Iris pigment epithelial cell (primary cell): ENCODE results near the gene DNAJC21.
"Not testable (repeated sequence)": the region's sequence is repeated elsewhere in the genome, so short reads cannot be mapped to it uniquely, and the experiment has no call there.

Experiments used
- DNase-seq: peaks from one replicate; pipeline ENCODE4 v3.0.0-alpha.2; 2011; ENCODE audit warnings: low read depth

DNAJC21 gene

DNA sequence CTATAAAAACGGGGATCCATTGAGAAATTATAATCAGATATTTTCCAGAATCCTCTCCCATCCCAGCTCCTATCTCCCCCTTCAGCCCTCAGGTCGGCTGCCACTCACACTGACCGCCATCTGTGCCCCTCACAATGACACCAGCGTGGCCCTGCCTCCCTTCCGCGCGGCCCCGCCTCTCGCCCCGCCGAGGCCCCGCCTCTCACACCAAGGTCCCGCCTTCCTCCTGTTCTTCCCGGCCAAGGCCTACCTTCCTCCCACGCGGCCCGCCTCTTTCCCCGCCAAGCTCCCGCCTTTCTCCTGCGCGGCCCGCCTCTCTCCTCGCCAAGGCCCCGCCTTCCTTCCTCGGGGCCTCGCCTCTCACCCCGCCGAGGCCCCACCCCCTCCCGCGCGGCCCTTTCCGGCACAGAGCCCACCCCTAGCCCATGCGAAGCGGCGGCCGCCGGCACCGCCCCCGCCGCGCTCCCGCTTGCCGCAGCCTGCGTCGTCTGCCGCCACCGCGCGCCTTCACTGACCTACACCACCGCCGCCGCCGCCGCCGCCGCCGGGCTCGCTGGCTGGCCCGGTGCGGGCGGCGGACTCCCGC, at the start of gene DNAJC21:
DNAJC21 (plus strand) TSS at position 426 of the 586 bp plus-strand sequence. CDS start 261 bp downstream, outside the sequence.
- peak; percentile 98 for DNase-seq

DNA sequence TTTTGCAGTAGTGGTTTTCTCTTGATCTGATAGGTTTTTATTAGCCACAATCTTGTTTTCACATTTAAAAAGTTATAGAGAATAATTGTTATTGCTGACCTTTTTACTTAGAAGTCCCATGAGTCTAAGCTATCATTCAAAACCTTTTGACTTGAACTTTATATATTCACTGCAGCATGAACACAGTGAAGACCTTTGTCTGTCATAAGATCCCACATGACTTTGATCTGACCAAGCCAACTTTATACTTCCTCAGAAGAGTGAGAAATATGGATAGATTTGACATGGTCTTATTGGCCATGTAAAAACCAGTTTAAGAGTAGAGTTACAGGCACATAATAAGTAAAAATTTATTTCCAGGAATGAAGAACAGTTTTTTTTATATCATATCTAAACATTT, 48.1 kb upstream of the DNAJC21 start:
- DNase-seq, result no peak

DNA sequence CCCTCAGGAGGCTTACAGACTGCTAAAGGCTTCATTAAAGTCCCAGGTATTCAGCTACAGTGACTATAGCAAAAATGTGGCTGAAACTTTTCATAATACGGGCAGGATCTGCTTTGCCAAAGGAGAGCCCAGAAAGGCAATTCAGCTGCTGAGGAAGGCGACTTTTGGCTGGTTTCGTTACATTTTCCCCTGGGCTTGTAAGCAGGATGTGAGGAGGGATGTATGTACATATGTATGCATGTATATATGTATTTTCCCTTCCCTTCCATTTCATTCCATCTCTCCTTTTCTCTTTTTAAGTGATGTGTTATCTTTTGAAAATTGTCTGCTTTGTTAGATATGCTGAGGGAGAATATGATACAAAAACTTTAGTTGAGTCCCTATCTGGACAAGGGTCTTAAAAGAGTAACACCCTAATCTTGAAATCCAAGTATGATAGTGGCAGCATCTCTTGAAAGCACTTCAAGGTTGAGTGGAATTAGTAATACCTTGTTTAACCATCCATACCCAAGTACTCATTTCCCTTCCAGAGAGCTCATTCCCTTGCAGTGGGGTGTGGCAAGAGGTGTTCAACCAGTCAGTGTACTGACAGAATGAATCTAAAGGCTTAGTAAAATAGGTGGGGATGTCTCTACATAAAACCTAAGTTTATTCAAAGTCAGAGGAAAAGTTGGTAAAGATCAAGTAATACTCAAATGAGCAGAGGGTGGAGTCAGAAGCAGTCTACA, 42.8 kb upstream of the DNAJC21 start:
- DNase-seq, result no peak

DNA sequence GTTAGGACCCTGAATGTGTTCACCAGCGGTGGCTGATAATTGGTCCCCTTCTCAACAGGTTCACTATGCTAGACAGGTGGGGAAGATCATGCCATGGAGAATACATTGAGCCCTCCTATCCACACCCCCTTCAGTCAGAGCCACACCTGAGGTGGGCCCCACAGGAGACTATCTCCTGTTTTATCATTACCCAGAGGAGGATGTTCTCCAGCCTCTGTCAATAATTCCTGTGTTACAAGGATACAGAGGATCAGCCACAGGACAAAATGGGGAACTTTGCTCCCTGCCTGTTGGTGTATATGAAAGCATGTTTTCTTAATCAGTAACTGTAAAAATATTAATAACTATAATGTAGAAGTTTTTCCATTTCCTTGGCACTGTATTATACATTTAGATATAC, 40.0 kb upstream of the DNAJC21 start:
- DNase-seq, result no peak

DNA sequence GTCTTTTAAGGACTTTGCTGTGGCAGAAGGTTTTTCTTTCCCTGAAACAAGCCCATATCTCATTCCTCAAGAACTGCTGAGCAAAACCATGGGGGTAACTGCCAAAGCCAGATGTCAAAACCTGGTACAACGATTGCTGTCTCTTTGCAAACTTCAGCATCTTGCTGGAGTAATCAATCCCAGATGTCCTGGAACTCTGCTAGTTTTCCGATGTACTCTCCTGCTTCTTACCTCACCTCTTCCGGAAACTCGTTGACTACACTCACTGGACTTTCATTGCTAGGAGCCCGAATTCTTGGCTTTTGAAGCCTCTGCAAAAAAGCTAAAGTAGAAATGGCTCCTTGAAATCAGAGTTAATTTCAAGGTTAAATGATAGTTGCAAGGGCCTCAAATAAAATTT, 37.4 kb upstream of the DNAJC21 start:
- peak; percentile 85 for DNase-seq

DNA sequence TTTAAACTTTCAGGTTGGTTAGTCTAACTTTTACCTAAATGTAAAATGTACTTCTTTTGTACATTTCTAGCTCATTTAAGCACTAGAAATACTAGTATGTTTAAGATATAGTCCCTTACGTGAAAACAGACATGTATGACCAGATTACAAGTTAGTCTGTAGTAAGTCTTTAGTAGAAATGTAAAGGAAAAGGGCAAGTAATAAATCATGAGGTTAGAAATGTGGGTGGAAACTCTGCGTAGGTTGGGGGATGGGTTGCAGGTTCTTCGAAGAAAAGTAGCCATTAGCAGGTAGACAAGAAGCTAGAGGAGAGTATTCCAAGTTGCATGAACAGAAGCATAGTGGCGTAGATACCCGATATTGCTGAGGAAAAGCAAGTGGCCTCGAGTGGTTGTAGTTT, 36.9 kb upstream of the DNAJC21 start:
- DNase-seq, result no peak

DNA sequence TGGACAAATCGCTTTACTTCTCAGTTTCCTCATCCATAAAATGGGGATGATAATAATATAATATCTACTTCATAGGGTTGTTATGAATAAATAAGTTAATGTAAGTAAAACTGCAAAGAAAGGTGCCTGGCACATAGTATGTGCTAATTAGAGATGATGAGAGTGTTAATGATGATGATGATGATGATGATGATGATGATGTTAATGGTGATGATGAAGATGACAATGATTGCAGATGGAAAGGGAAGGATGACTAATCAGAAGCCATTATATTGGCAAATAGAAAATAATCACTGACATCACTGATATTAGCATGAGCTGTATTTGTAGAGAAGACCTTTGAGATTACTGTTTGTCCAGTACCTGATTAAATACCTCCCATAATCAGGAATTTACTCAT, 34.6 kb upstream of the DNAJC21 start:
- no peak for DNase-seq

DNA sequence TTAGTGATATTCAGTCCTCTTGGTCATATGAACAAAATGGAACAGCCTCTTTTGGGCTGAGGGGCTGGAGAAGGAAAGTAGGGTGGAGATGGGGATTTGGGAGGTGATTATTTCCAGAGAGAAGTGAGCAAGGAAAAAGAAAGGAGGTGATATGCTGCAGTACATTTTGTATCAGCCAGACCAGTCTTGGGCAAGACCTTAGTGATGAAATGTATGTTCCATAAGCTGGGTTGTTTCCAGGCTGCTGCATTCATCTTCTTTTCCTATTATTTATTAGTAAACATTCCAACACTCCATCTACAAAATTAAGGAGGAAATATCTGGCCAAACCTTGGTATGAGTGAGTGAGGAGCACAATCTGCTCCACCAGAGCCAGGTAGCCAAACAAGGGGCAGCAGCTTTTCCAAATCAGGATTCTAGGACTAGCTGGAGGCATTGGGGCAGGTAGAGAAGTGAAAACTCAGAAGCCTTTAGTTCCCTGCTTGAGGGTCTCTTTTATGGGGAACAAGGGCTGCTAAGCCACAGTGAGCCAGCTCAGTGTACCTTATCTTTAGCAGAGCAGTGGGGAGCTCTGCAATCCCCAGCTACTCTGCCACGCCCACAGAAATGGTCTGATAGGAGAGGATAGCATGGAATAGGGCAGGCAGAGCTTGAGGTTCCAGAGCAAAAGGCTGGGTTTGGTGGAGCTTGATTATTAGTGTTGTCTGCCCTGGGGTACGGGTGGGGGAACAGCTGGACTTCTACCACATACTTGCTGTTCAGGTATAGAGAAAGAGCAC, 33.5 kb upstream of the DNAJC21 start:
- DNase-seq, result peak; percentile 54

DNA sequence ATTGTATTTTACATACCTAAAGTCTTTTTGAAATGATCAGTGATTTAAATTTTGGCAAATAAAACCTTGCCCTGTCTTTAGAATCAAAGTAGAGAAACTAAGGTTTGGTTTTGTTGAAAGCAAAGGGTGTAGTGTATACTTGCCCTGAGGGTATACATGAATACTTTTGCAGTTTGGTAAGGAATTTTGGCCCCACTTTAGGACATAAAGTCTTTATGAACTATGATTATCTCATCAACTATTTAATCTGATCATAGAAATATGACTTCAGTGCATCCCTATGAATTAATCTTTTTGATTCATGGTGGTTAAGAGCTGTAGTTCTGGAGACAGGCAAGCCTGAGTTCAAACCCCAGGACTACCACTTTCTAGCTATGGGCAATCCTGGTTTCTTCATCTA, 31.7 kb upstream of the DNAJC21 start:
- DNase-seq, result no peak

DNA sequence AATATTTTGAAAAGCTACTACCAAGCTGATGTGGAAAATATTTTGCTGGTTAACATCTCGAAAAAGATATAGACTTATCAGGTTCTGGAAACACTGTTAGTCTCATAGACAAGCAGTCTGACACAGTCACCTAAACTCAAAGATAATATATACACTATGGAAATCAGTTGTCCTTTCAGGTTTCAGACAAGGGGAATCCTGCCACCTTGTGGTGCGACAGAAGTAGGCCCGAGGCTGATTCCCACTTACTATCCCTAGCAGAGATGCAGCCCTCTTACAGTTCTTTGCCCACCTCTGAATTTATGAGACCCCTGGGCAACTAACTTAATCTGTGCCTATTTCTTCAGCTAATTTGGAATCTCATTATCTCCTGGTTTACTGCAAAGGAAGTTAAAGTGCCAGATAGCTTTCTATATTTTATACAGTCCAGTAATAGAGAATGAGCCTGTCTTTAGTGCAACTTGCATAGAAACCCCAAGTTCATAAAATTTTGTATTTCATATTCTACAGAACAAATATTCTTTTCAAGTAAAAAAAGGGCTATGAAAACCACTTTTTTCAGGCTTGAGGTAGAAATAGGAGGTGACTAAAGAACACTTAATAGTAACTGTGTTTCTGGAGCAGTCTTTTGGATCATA, 31.0 kb upstream of the DNAJC21 start:
- peak; percentile 76 for DNase-seq

DNA sequence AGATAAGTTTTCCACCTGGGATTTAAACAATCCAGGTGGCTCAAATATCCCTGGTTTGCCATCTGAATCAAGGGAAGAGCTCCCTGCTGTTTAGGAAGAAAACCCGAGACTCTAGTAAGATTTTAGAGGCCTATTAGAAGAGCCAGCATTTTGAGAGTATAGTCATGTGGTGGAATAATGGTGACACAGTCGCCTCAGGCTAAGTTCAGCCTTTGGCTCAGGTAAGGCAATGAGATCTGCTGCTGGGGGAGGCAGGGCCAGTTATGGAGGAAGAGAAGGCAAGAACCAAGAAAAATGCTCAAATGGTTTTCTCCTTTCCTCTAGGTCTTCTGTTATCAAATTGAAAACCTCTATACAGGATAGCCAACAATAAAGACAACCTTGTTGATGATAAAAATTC, 30.3 kb upstream of the DNAJC21 start:
- no peak for DNase-seq

DNA sequence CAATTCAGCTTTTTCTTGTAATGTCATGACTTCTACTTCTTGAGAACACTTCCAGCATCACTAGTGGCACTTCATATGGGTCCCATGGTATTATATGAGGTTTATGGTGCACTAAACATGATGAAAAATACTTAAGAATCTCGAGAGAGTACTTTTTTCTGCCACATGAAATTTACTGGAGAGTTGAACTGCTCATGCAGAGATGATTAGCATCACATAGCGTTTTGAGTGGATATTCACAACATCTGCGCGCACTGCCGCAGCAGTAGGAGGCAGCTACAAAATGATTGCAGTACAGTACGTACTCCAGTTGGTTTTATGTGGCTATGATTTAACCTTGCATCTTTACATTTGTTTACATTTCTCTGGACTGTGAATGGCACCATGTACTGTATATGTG, 28.7 kb upstream of the DNAJC21 start:
- no peak for DNase-seq

DNA sequence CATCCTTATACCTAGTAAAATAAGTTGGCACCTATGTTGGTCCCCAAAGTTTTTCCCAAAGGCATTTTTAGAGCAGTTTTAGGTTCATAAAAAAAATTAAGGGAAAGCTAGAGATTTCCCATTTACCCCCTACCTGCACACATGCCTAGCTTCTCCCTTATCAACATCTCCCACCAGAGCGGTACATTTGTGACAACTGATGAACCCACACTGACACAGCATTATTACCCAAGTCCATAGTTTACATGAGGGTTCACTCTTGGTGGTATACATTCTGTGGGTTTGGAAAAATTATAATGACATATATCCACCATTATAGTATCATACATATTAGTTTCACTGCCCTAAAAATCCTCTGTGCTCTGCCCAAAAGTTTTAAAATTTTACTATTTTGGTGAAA, 26.1 kb upstream of the DNAJC21 start:
- DNase-seq, result no peak

DNA sequence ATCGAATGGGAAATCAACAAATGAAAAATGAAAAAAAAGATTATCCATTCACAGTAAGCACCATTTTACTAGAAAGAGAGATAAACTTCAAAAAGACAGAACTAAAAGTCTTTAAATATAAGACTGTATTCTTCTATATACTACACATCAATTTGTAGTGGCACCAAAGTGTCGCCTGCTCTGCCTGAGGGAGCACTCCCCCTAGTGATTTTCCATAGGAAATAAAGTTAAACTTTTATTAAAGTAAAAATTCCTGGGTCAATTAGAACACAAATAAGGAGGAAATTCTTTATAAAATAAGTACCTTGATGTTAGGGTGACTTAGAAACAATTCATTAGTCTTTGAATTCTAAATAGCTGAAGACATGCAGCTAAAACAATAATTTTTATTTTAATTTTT, 23.8 kb upstream of the DNAJC21 start:
- DNase-seq, result no peak

DNA sequence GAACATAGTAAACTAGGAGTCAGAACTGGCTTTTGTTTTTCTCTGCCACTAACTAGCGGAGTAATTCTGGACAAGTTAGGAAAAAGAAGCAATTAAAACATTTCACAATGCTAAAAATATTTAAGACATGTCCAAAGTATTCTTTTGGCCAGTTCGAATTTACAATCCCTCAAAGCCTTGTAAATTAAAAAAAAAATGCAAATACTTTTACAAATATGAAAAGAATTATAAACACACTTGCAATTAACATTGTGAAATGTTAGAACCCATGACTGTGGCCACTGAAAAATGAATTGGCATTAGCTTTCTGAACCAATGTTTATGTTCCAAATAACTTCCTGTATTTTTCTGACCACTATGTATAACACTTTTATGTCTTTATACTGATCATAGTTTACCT, 16.3 kb upstream of the DNAJC21 start:
- DNase-seq, result peak; percentile 85

DNA sequence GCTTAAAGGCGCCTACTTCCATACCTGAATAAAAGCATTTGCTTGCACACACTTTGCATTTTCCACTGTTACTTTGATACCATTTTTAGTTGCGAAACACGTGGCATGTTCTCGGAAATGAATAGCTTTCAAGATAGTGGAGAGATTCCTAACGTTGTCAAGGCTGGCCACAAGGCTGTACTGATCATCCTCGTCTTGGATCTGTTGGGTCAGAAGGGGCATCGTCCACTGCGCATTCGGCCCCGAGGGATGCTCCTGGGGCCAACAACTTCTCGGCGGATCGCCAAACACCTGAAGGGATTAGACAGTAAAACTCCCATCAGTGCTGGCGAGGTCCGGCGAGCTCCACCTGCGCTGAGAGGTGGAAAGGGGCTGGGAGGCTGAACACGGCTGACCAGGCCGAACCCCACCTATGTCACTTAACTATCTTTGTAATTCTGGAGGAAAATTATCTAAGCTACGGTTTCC, 14.7 kb upstream of the DNAJC21 start:
- peak; percentile 76 for DNase-seq

DNA sequence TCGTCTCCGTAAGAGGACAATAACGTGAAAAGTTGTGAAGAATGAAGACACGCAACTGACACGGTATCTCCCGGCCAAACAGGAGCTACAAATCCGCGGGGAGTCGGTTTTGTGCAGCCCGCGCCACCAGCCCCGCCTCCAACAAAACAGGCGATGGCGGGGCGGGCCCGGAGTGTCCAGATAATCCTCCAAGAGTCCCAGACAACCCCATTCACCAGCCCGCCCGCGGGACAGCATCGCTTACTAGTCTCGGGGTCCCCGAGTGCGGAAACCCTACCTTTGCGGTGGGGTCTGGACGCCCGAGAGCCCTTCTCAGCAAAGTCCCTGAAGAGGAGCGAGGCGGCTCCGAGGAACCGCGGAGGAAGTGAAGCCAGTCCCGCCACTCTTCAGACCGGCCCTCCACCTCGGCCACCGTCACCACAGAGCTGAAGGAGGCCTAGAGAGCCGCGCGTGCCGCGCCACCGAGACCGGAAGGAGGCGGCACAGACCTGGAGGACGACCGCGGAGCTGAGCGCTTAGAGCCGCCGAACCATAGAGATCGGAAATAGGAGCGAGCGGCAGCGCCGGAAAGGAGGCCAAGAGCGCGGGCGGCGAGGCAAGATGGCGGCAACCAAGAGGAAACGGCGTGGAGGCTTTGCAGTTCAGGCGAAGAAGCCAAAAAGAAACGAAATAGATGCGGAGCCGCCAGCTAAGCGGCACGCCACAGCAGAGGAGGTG, 14.1 kb upstream of the DNAJC21 start, which contains the start of the genes BRIX1 and RAD1:
BRIX1 (plus strand) TSS at position 573 of the 717 bp plus-strand sequence; CDS start at position 601, 28 bp downstream.
RAD1 (minus strand) TSS at position 366 of the 717 bp plus-strand sequence. CDS start 612 bp downstream, outside the sequence.
- DNase-seq, result peak; percentile 98

DNA sequence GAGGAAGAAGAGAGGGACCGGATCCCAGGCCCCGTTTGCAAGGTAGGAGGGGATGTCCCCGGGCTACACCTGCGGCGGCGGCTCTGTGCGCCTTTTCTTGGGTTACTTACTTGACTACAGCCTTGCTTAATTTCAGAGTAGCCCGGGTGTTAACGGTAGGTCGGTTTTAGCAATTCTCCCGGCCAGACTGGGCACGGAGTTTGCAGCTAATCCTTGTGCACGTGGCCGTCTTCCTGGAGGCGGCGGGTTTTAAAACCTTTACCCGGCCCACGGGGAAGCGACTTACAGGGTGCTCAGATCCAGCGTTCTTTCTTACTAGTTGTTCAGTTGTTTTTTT, 13.5 kb upstream of the DNAJC21 start:
- DNase-seq, result peak; percentile 12

DNA sequence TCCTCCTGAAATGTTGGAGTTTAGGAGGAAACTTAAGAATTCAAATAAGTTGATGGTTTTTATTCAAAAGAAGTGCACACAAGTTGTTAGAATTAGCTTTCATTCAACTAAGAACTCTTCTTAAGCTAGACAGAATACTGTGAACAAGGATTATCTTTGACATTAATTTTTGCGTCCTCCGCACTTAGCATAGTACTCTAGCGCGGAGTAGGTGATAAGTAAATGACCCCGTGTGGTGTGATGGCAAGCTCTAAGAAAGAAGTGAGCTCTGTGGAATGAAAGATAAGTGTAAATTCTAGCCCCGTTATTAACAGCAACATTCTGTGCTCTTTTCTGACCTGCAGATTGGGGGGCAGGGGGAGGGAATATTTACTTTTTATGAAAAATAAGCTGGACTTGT, 12.8 kb upstream of the DNAJC21 start:
- no peak for DNase-seq

DNA sequence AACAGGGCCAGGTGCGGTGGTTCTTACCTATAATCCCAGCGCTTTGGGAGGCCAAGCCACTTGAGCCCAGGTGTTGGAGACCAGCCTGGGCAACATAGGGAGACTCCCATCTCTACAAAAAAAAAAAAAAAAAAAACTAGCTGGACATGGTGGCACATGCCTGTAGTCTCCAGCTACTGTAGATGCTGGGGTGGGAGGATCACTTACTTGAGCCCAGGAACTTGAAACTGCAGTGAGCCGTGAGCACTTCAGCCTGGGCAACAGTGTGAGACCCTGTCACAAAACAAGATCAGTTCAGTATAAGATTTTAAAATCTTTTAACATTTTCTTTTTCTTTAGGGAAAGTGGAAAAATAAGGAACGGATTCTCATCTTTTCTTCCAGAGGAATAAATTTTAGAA, 11.3 kb upstream of the DNAJC21 start:
- no peak for DNase-seq

DNA sequence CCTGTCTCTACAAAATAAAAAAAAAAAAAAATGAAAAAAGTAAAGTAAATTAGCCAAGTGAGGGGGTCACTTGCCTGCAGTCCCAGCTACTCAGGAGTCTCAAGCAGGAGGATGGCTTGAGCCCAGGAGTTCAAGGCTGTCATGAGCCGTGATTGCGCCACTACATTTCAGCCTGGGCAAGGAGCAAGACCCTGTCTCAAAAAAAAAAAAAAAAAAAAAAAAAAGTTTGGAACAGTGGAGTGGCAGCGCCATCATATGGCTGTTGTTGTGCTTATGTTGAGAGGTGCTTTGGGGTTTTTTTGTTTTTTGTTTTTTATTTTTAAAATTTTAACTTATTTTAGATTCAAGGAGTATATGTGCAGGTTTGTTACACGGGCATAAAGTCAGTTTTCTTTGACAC, 10.3 kb upstream of the DNAJC21 start:
- no peak for DNase-seq

DNA sequence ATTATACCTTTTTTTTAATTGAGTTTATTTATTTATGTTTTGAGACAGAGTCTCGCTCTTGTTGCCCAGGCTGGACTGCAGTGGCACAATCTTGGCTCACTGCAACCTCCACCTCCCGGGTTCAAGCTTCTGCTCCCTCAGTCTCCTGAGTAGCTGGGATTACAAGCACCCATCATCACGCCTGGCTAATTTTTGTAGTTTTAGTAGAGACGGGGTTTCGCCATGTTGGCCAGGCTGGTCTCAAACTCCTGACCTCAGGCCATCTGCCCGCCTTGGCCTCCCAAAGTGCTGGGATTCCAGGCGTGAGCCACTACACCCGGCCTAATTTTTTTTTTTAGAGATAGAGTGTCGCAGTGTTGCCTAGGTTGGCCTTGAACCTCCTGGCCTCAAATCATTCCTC, 6.1 kb upstream of the DNAJC21 start:
- DNase-seq, result not testable (repeated sequence)
